Progenitor cell of endocrine pancreas (in vitro differentiated cells): ENCODE data around the gene ZNF821. TPM values are rescaled to one million over a fixed set of nuclear protein-coding genes. Genes with fewer than 3 reads are reported as not detected.
A peak's percentile ranks its signal among the peaks of the same experiment; 100 is the strongest.

Experiments
- DNase-seq: peaks from one replicate; pipeline ENCODE4 v3.0.0; 2021; ENCODE audit warnings: low spot score; ENCODE audit not compliant: unreplicated experiment
- H3K27ac Mint-ChIP-seq: 2 replicates; pipeline ENCODE4 v1.8.0; 2021; ENCODE audit warnings: mild to moderate bottlenecking, moderate library complexity, mixed read lengths
- H3K27me3 Mint-ChIP-seq: 2 replicates; pipeline ENCODE4 v1.8.0; 2021; ENCODE audit warnings: mixed read lengths
- H3K36me3 Mint-ChIP-seq: 2 replicates; pipeline ENCODE4 v1.8.0; 2022; ENCODE audit warnings: mixed read lengths; ENCODE audit not compliant: insufficient read depth
- H3K4me1 Mint-ChIP-seq: 2 replicates; pipeline ENCODE4 v1.8.0; 2021; ENCODE audit warnings: low read depth, mixed read lengths
- H3K4me3 Mint-ChIP-seq: 2 replicates; pipeline ENCODE4 v1.8.0; 2021; ENCODE audit warnings: low read depth, mild to moderate bottlenecking, moderate library complexity, mixed read lengths
- H3K9me3 Mint-ChIP-seq: 2 replicates; pipeline ENCODE4 v1.8.0; 2021; ENCODE audit warnings: low read depth, mixed read lengths
- CTCF ChIP-seq: fragments of 200-600 bp; sonication (generic); IDR thresholded peaks from one replicate; pipeline ENCODE4 v1.5.0; 2021; ENCODE audit warnings: antibody characterized with exemption, mild to moderate bottlenecking; ENCODE audit not compliant: unreplicated experiment
- total RNA-seq: library from RNA; stranded (reverse); gene quantifications from 2 replicates; pipeline ENCODE4 v1.2.1, GENCODE V29; 2021

Gene ZNF821
- total RNA-seq, 1 donor from 2014 or later = 32.3 TPM

DNA sequence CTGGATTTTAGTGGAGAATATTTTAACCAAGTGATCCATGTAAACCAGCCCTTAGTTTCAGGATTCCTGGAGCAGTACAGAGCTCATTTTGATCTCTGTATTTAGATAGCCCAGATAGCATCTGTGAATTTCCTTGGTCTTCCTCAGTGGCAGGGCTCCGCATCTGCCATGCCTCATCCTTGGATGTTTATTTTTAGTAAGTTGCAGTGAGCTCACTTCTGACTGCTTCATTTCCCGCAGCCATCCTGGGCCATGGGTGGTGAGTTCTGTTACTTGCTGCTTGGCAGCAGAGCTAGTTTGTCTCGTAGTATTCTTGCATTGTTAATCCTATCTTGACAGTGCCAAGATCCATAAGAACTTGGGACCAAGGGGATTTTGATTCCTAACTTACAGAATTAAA is 45.1 kb upstream of the ZNF821 start:
- Mint-ChIP-seq H3K27me3 (no peaks in the 10 kb centered on the region), H3K27ac (peak overlapping the region; percentile 35), H3K36me3 (peaks cover 17% of the 10 kb centered on the region), H3K4me3 (no peak overlapping the region), H3K9me3 (no peaks in the 10 kb centered on the region), H3K4me1 (no peaks in the 10 kb centered on the region)
- TF ChIP-seq CTCF = no peak
- DNase-seq = no peak

- Mint-ChIP-seq H3K27me3 (no peaks in the 10 kb centered on the region), H3K4me3 (no peak overlapping the region), H3K9me3 (no peaks in the 10 kb centered on the region), H3K27ac (no peak overlapping the region), H3K4me1 (no peaks in the 10 kb centered on the region), H3K36me3 (peaks cover 18% of the 10 kb centered on the region)
- TF ChIP-seq CTCF = no peak
- DNase-seq = no peak
Observed at GRCh38 chr16:71927787-71928186, 43.8 kb upstream of the ZNF821 start.

DNA sequence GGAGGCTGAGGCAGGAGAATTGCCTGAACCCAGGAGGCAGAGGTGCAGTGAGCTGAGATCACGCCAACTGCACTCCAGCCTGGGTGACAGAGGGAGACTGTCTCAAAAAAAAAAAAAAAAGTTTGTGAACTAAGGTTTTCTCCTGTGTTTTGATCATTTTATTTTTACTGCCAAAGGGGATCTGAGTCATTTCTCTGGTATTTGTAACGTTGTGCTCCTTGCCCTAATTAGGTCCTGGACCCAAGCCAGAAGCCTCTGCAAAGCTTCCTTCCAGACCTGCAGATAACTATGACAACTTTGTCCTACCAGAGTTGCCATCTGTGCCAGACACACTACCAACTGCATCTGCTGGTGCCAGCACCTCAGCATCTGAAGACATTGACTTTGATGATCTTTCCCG is 43.4 kb upstream of the ZNF821 start:
- H3K27me3 Mint-ChIP-seq = no peaks in the 10 kb centered on the region
- no peaks in the 10 kb centered on the region for H3K9me3 Mint-ChIP-seq
- H3K4me1 Mint-ChIP-seq = no peaks in the 10 kb centered on the region
- no peak overlapping the region for H3K4me3 Mint-ChIP-seq
- H3K27ac Mint-ChIP-seq = peak overlapping the region; percentile 85
- no peak for TF ChIP-seq CTCF
- H3K36me3 Mint-ChIP-seq = peaks cover 22% of the 10 kb centered on the region
- no peak for DNase-seq

DNA sequence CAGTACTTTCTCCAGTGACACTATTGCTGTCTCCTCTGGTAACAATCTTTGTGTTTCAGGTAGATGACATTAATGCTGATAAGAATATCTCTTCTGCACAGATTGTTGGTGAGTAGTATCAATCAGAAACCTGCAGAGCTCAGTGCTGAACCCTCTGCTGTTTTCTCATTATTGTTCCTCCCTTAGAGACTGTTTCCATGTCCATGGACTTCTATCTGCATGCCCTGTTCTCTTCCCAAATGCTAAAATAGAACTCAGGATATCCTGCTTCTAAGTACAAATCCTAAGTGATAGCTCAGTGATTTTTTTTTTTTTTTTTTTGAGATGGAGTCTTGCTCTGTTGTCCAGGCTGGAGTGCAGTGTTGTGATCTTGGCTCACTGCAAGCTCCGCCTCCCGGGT is 40.7 kb upstream of the ZNF821 start:
- no peak overlapping the region for H3K4me3 Mint-ChIP-seq
- no peaks in the 10 kb centered on the region for H3K27me3 Mint-ChIP-seq
- H3K36me3 Mint-ChIP-seq = peaks cover 34% of the 10 kb centered on the region
- TF ChIP-seq CTCF = no peak
- no peak overlapping the region for H3K27ac Mint-ChIP-seq
- no peak for DNase-seq
- no peaks in the 10 kb centered on the region for H3K4me1 Mint-ChIP-seq
- H3K9me3 Mint-ChIP-seq = no peaks in the 10 kb centered on the region

DNA sequence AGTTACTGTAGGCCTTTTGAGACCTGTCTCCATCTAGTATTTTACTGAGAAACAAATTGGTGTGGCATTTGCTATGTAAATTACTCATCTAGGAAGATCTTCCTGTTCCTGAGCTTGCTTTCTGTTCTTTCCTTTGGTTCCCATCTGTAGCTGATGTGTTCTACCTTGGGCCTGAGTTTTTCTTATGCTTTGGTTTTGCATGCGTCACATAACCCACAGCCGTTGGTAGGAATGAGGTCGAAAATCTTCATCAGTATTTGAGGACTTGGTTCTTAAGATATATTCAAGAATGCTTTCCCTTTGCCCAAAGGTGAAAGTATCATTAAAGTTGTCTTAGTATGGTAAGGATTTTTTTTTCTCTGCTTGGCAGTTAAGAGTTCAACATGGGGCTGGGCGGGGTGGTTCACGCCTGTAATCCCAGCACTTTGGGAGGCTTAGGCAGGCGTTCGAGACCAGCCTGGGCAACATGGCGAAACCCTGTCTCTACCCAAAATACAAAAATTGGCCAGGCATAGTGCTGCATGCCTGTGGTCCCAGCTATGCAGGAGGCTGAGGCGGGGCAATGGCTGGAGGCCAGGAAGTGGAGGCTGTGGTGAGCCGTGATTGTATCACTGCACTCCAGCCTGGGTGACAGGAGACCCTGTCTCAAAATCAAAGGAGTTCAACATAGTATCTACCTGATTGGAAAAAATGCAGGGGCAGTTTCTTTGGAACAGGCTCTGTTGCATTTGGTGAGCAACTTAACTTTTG is 40.1 kb upstream of the ZNF821 start:
- Mint-ChIP-seq H3K4me1 (no peaks in the 10 kb centered on the region), H3K27ac (no peak overlapping the region), H3K36me3 (peaks cover 39% of the 10 kb centered on the region), H3K4me3 (no peak overlapping the region), H3K9me3 (no peaks in the 10 kb centered on the region), H3K27me3 (no peaks in the 10 kb centered on the region)
- TF ChIP-seq CTCF = no peak
- DNase-seq = no peak
